ENCODE results near the gene KRT34.
"Not testable (repeated sequence)": the region's sequence is repeated elsewhere in the genome, so short reads cannot be mapped to it uniquely, and the experiment has no call there.

KRT34 gene

DNA sequence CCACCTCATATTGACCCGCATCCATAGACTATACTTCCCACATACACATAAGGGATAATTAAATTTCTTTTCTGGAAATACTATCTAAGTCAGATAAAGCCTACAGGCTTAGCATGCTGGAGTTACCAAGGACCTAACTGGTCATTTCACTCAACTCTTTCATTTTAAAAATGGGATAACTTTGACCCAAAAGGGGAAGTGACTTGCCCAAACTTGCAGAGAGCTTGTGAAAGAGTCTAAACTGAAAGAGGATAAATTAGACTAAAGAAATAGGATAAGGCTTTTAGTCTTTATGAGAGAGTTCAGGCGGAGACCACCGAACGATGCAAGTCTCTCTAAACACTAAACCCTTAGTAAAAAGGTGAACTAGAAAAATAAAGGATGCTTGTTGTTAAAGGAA lies 27.6 kb downstream of the KRT34 start:
- Histone ChIP-seq H3K27me3 (ENCODE audit: insufficient read depth, low read depth, severe bottlenecking) (peaks cover 77% of the 10 kb centered on the region), H3K4me3 (ENCODE audit: low read depth, low read length) (no peak overlapping the region), H3K9me3 (ENCODE audit: severe bottlenecking) (peaks cover 4% of the 10 kb centered on the region), H3K36me3 (no peaks in the 10 kb centered on the region), H3K27ac (no peak overlapping the region)
- DNase-seq = no peak
- TF ChIP-seq, protein P1, sequence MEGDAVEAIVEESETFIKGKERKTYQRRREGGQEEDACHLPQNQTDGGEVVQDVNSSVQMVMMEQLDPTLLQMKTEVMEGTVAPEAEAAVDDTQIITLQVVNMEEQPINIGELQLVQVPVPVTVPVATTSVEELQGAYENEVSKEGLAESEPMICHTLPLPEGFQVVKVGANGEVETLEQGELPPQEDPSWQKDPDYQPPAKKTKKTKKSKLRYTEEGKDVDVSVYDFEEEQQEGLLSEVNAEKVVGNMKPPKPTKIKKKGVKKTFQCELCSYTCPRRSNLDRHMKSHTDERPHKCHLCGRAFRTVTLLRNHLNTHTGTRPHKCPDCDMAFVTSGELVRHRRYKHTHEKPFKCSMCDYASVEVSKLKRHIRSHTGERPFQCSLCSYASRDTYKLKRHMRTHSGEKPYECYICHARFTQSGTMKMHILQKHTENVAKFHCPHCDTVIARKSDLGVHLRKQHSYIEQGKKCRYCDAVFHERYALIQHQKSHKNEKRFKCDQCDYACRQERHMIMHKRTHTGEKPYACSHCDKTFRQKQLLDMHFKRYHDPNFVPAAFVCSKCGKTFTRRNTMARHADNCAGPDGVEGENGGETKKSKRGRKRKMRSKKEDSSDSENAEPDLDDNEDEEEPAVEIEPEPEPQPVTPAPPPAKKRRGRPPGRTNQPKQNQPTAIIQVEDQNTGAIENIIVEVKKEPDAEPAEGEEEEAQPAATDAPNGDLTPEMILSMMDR (IDR thresholded peaks at IDR 0.05; ENCODE audit: low read depth, low read length) = no peak

DNA sequence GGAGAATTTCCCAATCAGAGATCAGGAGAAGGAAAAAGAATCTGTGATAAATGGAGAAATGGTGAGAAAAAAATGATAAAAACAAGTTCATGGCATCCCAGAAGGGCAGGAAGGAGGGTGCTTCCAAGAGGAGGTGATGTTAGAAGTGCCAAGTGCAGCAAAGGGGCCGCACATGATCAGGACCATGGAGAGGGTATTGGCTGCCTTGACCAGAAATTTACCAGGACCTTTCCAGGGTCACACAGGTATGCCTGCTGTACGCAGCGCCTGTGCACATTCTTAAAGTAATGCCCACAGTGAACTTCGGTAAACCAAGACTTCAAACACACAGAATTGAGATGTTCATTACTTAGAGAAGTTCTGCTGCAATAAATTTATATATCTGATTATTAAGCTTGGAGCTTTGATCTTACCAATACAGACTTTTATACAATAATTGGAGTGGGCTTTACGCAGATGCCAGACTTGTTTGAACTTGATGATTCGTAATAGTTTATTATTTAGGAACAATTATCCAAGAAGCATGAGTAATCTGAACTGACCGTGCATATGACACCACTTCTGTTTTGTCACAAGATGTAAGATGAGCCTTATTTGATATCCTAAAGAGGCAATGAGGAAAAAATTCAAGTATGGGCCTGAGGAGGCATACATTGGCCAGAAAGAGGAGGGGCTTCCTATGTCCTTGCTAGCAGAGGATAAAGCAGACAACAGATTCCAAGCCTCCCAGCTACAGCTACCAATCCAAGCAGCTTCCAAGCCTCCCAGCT lies 29.3 kb downstream of the KRT34 start:
- H3K27me3 ChIP-seq (ENCODE audit: insufficient read depth, low read depth, severe bottlenecking) = peaks cover 84% of the 10 kb centered on the region
- H3K9me3 ChIP-seq (ENCODE audit: severe bottlenecking) = peaks cover 4% of the 10 kb centered on the region
- no peak overlapping the region for H3K27ac ChIP-seq
- H3K4me3 ChIP-seq (ENCODE audit: low read depth, low read length) = no peak overlapping the region
- H3K36me3 ChIP-seq = no peaks in the 10 kb centered on the region
- TF ChIP-seq, protein P1 (IDR thresholded peaks at IDR 0.05; ENCODE audit: low read depth, low read length) = no peak
- DNase-seq = no peak

- H3K27ac ChIP-seq = no peak overlapping the region
- DNase-seq = no peak
- H3K27me3 ChIP-seq (ENCODE audit: insufficient read depth, low read depth, severe bottlenecking) = peaks cover 93% of the 10 kb centered on the region
- peaks cover 8% of the 10 kb centered on the region for H3K9me3 ChIP-seq (ENCODE audit: severe bottlenecking)
- TF ChIP-seq, protein P1 (IDR thresholded peaks at IDR 0.05; ENCODE audit: low read depth, low read length) = no peak
- H3K4me3 ChIP-seq (ENCODE audit: low read depth, low read length) = no peak overlapping the region
- H3K36me3 ChIP-seq = no peaks in the 10 kb centered on the region
Observed at GRCh38 chr17:41351177-41351576, 30.9 kb downstream of the KRT34 start.

GRCh38 chr17:41350381-41350878 lies 31.7 kb downstream of the KRT34 start, which contains the start of gene KRT33A:
KRT33A (minus strand) TSS chr17:41350828; CDS start chr17:41350767, 61 bp downstream.
- not testable (repeated sequence) for H3K27ac ChIP-seq; DNase-seq; H3K4me3 ChIP-seq (ENCODE audit: low read depth, low read length)

GRCh38 chr17:41347869-41348760 lies 34.0 kb downstream of the KRT34 start:
- TF ChIP-seq, protein P1 (IDR thresholded peaks at IDR 0.05; ENCODE audit: low read depth, low read length) = no peak
- Histone ChIP-seq H3K9me3 (ENCODE audit: severe bottlenecking) (peaks cover 6% of the 10 kb centered on the region), H3K27me3 (ENCODE audit: insufficient read depth, low read depth, severe bottlenecking) (peaks cover 95% of the 10 kb centered on the region), H3K27ac (no peak overlapping the region), H3K4me3 (ENCODE audit: low read depth, low read length) (no peak overlapping the region), H3K36me3 (no peaks in the 10 kb centered on the region)
- no peak for DNase-seq

More at GRCh38 chr17:41350381-41350878, 31.7 kb downstream of the KRT34 start, which contains the start of gene KRT33A:
- not testable (repeated sequence) for H3K36me3 ChIP-seq; H3K9me3 ChIP-seq (ENCODE audit: severe bottlenecking)
- peaks cover 93% of the 10 kb centered on the region for H3K27me3 ChIP-seq (ENCODE audit: insufficient read depth, low read depth, severe bottlenecking)

DNA sequence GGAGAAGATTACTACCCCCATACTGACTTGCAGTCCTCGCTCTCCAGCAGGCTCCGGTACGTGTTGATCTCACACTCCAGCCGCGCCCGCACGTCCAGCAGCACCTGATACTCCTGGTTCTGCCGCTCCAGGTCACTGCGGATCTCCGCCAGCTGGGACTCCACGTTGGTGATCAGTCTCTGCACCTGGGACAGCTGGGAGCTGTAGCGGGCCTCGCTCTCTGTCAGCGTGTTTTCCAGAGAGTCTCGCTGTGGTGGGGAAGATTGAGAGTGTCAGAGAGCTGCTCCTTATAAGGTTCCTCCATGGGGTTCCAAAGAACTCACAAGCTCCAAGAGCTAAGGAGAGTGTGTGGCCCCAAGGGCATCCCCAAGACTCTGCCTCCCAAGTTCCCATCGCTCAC lies 35.7 kb downstream of the KRT34 start:
- H3K9me3 ChIP-seq (ENCODE audit: severe bottlenecking) = peaks cover 16% of the 10 kb centered on the region
- not testable (repeated sequence) for H3K4me3 ChIP-seq (ENCODE audit: low read depth, low read length); DNase-seq; H3K27ac ChIP-seq; H3K36me3 ChIP-seq
- H3K27me3 ChIP-seq (ENCODE audit: insufficient read depth, low read depth, severe bottlenecking) = peaks cover 95% of the 10 kb centered on the region
